ENCODE measurements around the gene ACER1. TPM values are rescaled to one million over a fixed set of nuclear protein-coding genes. Genes with fewer than 3 reads are reported as not detected.

Gene ACER1
- total and polyA plus RNA-seq, 2 of the 13 experiments (the other 11 are each of a cell fraction or from before 2014, with no cell fraction given) = not detected

- no peak for ATAC-seq
- Histone ChIP-seq H3K4me3 (replicated peaks in 1 of 3; ENCODE audit: insufficient read depth in 1 of 3, low read depth in 2 of 3, low read length in 3 of 3) (no peak overlapping the region), H3K4me2 (ENCODE audit: low read depth, low read length) (no peak overlapping the region), H3K4me1 (ENCODE audit: insufficient read depth, low read length) (peaks cover 66% of the 10 kb centered on the region), H3K9ac (ENCODE audit: insufficient read depth, low read depth, low read length) (no peak overlapping the region), H3K79me2 (ENCODE audit: insufficient read depth, low read length) (peaks cover 79% of the 10 kb centered on the region), H3K27me3 (ENCODE audit: control insufficient read depth in 1 of 2, insufficient read depth in 2 of 2, low read length in 2 of 2) (no peaks in the 10 kb centered on the region), H3K9me3 (ENCODE audit: low read length) (no peaks in the 10 kb centered on the region), H4K20me1 (ENCODE audit: insufficient read depth, low read length) (peaks cover 32% of the 10 kb centered on the region; the same call in 1 of the 2 replicates), H3K36me3 (replicated peaks in 1 of 2; ENCODE audit: control insufficient read depth in 1 of 2, insufficient read depth in 2 of 2, low read length in 2 of 2) (peaks cover 0 to 9% of the 10 kb centered on the region in 2 experiments; a peak in 3 of 5 replicates), H2AFZ (ENCODE audit: low read length) (no peak overlapping the region), H3K27ac (ENCODE audit: extremely low read length, insufficient read depth, low read length) (no peak overlapping the region)
- TF ChIP-seq ATF7-NPFF (CRISPR knock-in tag; IDR thresholded peaks at IDR 0.05; ENCODE audit: low read depth) = no peak
- no peak for TF ChIP-seq ZNF747 (CRISPR knock-in tag; IDR thresholded peaks at IDR 0.05; ENCODE audit: borderline replicate concordance)
- TF ChIP-seq TCF12 (IDR thresholded peaks at IDR 0.05) = no peak
- no peak for TF ChIP-seq TCF12 (CRISPR knock-in tag; IDR thresholded peaks at IDR 0.05)
- TF ChIP-seq POGK (CRISPR knock-in tag; conservative IDR thresholded peaks at IDR 0.05) = no peak
- no peak for TF ChIP-seq ZNF839 (CRISPR knock-in tag; IDR thresholded peaks at IDR 0.05; ENCODE audit: borderline replicate concordance)
- no peak for TF ChIP-seq PRDM4 (CRISPR knock-in tag; IDR thresholded peaks at IDR 0.05; ENCODE audit: borderline replicate concordance)
- no peak for TF ChIP-seq ZNF589 (CRISPR knock-in tag; conservative IDR thresholded peaks at IDR 0.05)
- TF ChIP-seq KDM4B (CRISPR knock-in tag; IDR thresholded peaks at IDR 0.05) = no peak
- TF ChIP-seq AHR (CRISPR knock-in tag; IDR thresholded peaks at IDR 0.05) = no peak
- no peak for TF ChIP-seq NFYB (CRISPR knock-in tag; IDR thresholded peaks at IDR 0.05)
- TF ChIP-seq TSC22D2 (CRISPR knock-in tag; IDR thresholded peaks at IDR 0.05; ENCODE audit: borderline replicate concordance) = no peak
- no peak for TF ChIP-seq TARDBP (CRISPR knock-in tag; IDR thresholded peaks at IDR 0.05)
- no peak for TF ChIP-seq ZFP37 (CRISPR knock-in tag; IDR thresholded peaks at IDR 0.05; ENCODE audit: borderline replicate concordance)
- no peak for TF ChIP-seq TFDP1 (CRISPR knock-in tag; IDR thresholded peaks at IDR 0.05; ENCODE audit: borderline replicate concordance)
- FAIRE-seq = no peak
- WGBS (ENCODE audit: low lambda C conversion rate) = 95% methylated on average over 12 of the region's 12 CpGs
- no peak for DNase-seq (ENCODE audit: low spot score)
- no TSS peak for BruUV-seq (replicated peaks)
- POLR2A ChIA-PET = no interaction called here
- CTCF ChIA-PET (ENCODE audit: low intra/inter-chr PET ratio, low total read pairs) = no interaction called here
- in situ Hi-C loops (cut with HindIII; ENCODE audit: extremely low pct_ligation_motif_present, low pct_unique_long_range_greater_than_20kb) = no loop called here
- intact Hi-C loops (cut with micrococcal nuclease; ENCODE audit: unreplicated experiment) = no loop called here
These were observed 57.0 kb downstream of the ACER1 start for GRCh38 chr19:6276447-6276846.
